ENCODE data around the gene MGRN1.

The MGRN1 gene

DNA sequence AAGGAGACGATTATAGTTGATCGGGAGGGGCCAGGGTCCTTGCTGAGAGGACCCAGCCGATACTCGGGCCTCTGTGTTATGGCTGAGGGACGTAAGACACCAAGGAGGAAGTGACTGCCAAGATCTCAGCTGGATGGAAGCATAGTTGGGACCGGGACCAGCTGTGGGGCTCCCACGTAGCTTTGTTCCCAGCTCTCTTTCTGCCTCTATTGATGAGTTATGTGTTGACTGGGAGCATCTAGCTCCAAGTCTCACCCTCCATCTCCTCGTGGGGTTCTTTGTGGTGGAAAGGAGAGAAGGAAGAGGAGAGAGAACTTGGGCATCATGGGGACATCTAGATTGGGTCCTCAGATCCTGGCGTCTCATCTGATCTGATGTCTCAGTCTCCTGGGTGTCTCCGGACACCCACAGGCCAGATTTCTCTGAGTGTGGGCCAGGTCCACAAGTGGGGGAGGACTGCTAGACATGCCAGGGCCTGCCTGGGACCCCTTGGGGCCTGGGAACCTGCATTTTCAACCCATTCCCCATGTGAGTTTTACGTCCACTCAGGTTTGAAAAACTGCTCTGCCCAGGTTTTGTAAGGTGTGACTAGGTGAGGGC is 1.0 kb downstream of the MGRN1 start:
- no peak for DNase-seq

DNA sequence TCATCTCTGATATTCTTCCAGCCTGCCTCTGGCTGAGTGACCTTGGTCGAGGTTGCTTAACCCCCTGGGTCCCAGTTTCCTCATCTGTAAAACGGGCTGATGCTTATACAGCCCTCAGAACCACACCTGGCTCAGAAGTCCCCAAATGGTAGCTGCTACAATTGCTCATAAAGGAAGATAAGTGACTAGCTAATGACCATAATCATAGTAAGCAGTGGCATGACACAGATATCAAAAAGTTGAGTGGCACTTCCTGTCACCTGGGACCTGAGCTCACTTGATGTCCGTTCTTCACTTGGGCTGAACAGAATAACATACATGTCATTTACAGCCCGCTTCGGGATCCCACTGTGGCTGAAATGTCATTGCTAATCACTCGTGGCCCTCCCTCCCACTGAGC is 1.8 kb downstream of the MGRN1 start:
- no peak for DNase-seq

DNA sequence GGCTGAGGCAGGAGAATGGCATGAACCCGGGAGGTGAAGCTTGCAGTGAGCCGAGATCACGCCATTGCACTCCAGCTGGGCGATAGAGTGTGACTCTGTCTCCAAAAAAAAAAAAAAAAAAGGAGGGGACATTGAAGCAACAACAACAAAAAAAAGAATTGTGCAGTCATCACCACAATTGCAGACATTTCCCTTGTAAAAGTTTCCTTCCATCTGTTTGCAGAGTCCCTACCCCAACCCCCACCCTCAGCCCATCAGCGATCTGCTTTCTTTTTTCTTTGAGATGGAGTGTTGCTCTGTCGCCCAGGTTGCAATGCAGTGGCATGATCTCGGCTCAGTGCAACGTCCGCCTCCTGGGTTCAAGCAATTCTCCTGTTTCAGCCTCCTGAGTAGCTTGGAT is 3.7 kb downstream of the MGRN1 start:
- DNase-seq, result no peak

DNA sequence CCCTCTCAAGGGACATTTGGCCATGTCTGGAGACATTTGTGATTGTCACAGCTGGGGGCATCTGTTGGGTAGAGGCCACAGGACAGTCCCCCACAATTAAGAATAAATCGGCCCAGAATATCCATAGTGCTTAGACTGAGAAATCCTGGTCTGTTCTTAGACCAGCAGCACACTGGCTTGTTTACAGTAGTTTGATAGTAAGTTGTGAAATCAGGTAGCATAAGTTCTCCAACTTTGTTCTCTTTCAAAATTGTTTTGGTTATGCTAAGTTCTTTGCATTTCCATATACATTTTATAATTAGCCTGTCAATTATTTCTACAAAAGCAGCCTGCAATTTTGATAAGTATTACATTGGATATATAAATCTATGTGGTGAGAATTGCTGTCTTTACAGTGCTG is 6.8 kb downstream of the MGRN1 start:
- no peak for DNase-seq

DNA sequence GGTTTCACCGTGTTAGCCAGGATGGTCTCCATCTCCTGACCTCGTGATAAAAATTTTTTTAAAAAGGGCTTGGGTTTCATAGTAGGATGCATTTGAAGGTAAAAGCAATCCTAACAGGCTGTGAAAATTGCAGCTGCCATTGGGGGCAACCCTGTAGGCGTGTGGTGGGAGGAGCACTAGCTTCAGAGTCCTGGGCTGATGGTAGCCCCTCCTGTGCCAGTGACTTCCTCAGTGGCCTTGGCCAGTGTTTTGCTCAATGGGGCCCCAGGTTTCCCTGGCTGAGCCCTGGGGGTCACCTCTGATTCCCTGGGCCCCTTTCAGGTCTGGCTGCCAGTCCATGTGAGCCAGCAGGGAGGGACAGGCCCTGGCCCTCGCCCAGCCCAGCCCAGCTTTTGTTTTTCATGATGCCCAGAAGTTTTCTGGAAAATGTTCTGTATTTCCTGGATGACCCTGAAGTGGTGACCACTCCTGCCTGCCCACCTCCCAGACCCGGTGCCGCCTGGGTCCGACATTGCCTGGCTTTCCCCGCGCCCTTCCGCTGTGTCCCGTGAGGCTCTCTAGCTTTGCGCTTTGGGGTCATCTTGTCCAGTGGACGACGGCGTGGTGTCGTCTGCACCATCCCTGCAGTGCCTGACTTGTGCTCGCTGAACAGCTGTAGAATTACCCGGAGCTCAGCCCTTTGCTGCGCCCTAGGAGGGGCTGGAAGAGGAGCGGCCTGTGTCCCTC is 9.4 kb downstream of the MGRN1 start:
- no peak for DNase-seq

DNA sequence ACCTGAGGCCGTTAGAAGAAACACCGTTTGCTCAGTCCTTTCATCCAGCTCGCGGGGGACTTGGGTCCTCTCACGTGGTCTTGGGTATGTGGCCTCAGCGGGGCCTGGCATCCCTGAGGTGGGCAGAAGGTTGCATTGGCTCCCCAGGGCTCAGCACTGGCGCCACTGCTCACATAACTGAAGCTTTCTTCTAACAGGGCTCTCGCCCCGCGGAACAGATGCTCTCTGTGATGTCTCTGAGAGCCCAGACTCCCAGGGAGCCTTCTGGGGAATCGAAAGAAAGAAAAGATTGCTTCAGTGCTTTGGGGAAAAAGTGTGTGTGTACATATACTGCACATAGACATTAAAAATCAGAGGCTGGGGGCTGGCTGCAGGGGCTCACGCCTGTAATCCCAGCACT is 10.1 kb downstream of the MGRN1 start:
- DNase-seq, result no peak

DNA sequence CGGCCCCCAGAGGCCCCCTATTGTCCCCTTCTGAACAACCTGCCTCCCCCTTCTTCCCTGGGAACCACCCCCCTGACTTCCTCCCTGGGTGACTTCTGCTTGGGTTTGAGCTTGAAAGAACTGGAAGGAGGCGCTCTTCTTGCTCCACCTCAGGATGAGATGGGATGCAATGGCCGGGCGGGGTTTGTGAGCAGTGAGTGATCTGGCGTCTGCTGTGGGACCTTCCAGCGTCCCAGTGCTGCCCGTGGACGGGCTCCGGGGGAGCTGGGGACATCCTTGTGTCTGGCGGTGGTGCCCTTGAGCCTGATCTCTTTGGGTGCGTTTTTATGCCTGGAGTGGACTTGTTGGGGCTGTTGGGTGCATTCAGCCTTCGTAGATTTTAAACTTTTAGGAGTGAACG is 11.6 kb downstream of the MGRN1 start:
- DNase-seq, result no peak

DNA sequence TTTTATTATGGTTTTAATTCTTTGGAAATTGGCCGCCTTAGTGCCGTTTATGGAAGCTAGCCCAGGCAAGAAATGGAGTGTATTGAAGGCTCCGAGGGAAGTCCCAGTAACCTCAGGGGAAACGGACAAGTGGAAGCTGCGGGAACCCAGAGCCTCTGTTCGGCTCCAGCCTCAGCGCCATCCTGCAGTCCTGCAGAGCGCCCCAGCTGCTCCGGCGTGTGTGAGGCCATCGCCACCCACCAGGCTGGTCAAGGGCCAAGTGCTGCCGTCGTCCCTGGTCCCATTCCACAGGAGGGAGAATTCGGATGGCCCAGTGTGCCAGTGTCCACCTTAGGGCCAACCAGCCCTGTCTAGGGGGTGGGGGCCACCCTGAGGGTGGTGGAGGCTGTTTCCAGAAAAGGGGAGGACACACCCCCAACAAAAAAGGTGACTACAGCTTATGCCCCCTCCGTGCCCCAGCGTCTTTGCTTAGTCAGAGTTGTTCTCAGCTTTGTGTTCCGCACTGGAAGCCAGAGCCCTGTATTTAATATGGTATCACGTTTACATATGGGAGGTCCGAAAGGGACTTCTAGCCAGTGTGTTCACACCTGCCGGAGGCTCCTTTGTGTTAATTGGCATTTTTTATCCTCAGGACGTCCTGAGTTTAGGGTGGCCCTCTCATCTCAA is 13.0 kb downstream of the MGRN1 start:
- no peak for DNase-seq

DNA sequence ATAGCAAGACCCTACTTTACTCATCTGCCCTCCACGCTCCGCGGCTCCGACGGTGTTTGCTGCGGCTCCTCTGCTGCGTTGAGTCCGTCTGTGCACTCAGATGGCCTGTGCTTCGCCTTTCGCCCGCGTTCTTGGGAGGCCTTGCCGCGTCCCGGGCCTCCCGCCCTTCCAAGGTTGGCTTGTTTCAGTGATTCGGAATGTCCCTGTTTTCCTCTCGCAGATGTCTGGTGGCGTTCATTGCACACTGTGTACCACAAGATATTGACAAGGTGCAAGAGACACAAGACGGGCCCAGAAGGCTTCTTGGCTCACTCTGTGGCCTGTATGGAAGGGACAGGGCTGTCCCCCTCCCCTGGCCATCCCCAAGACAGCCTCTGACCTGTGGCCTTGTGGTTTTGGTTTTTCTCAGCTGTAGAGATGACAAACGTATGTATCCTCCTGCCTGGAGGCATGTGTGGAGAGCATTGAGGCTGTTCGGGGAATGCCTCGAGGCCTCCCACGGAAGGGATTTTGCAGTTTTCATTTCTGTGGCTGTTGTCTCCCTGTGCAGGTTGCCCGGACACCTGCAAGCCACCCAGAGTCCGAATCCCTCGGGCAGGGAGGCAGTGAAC is 15.4 kb downstream of the MGRN1 start:
- DNase-seq, result no peak

DNA sequence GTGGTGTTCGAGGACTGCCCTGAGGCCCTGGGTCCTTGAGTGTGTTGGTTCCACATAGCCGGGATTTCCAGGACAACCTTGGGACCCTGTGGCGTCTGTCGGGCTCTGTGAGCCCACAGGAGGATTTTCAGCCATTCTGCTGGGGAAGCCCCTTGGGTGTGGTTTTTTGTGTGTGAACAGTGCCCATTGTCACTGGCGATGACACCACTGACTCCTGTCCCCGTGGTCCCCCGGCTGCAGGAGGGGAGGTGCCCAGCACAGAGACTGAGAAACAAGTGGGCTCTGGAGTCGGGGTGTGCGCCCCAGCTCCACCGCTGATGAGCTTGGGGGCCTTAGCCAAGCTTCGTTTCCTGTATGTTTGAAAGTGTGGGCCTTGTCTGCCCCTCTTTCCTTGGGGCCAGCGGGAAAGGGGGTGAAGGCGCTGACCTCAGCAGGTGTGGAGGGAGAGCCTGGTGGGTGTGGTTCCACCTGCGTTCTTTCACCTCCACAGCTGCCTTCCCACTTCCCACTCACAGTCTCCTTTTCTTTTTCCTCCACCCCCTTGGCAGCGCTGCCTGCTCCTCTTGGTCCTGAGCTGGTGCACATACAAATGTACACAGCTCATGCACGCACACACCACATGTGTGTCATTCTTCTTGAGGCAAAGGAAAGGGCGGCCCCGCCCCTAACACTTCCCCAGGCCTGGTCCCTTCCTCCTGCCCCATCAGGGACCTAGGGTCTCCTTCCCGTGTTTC is 16.1 kb downstream of the MGRN1 start:
- DNase-seq, result no peak

DNA sequence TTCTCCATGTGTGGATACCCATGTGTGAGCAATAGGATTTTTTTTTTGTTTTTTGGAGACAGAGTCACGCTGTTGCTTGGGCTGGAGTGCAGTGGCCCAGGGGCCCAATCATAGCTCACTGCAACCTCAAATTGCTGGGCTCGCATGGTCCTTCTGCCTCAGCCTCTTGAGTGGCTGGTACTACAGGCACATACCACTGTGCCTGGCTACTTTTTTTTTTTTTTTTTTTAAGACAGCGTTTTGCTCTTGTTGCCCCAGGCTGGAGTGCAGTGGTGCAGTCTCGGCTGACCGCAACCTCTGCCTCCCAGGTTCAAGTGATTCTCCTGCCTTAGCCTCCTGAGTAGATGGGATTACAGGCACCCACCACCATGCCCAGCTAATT is 16.7 kb downstream of the MGRN1 start:
- no peak for DNase-seq

DNA sequence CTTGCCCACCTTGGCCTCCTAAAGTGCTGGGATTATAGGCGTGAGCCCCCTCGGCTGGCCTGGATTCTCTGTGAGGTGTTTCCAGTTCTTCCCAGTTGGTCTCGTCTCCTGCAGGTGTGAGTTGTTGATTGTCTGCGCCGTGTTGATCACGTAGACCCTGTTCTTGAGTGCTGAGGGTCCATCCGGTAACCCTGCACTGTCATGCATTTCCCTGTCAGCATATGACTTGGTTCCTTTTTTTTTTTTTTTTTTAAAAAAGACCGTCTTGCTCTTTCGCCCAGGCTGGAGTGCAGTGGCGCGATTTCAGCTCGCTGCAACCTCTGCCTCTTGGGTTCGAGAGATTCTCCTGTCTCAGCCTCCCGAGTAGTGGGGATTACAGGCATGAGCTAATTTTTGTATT is 17.3 kb downstream of the MGRN1 start:
- DNase-seq, result no peak

DNA sequence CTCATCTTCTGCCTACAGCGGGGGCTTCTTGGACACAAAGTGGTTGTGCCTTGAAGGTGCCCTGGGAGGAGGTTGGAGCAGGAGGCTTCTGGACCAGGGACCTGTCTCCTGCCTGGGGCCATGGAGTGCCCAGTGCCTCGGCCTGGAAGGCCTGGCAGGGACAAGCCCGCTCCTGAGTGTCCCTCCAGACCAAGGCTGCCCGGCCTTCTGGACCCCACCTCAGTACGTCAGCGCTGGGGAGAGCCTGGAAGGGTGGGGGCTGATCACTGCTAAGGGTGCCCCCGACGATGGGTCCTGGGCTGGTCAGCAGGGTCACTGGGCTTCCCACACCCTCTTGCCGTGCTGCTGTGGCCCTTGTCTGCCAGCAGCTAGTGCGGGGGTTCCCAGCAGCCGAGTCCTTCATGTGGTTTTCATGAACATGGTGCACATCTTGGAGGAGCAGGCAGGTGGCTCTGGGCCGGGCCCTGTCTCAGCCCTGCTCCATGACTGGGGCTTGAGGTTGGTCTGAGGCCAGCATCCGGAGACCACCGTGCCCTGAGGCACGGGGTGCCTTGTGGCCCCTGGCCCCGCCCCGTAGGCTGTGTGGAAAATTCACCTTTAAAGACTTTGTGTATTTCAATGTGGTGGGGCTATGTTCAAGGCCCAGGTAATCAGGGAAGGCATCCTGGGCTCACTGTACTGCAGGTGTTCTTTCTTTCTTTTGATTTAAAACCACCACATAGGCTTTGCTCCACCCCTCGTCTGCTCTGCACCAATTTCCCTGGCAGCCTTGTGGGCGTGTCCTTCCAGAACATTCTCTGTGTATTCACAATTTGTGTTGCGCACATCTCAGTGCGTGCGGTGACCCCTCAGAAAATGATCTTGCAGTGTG is 22.4 kb downstream of the MGRN1 start:
- DNase-seq, result no peak

DNA sequence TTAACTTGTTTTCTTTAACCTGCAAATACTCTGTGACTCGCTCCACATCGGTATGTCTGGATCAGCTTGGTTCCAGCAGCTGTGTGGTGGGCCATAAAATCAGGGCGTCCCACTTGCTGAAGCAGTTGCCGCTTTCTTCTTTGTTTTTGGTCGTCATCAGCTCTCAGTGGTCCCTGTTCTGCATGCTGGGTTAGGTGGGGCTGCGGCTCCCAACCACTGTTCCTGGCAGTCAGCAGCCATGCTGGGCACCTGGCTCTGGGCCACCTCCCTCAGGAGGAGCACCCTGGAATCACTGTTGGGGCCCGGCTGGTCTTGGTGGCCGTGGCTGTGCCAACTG is 23.0 kb downstream of the MGRN1 start:
- peak in 1 of 5 experiments; percentile 24 for DNase-seq

DNA sequence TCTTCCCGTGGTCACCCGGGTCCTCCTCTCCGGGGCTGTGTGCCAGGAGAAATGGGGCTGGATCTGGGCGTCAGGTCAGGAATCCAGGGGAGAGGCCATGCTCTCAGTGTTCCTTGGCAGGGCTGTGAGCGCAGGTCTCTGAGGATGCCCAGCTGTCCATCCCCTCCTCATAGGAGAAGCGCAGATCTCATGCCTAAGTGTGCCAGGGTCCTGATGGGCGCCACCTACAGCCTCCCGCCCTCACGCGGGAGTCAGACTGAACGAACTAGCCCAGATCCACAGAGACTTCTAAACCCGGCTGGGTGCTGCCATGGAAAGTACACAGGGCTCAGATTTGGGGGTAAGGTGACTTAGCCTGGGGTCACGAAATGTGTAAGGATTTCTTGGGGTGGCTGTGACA is 24.3 kb downstream of the MGRN1 start:
- DNase-seq, result peak in 1 of 5 experiments; percentile 52

DNA sequence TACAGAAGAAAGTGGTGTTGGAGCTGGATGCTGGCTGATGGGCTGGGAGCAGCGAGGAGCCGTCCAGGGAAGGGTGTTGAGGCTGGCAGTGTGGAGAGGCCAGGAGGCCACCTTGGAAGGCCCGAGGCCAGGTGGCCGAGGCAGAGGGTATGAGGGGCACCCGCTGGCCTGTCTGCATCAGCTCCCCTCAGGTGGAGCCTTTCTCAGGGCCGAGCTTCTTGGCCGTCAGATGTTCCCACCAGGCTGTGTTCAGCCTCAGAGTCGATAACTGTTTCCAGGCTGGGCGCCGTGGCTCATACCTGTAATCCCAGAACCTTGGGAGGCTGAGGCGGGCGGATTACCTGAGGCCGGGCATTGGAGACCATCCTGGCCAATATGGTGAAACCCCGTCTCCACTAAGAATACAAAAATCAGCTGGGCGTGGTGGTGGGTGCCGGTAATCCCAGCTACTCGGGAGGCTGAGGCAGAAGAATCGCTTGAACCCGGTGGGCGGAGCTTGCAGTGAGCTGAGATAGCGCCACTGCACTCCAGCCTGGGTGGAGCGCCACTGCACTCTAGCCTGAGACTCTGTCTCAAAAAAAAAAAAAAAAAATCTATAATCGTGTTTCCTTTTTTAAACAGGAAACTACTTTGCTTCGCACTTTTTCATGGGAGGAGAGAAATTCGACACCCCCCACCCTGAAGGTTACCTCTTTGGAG is 25.3 kb downstream of the MGRN1 start:
- DNase-seq, result peak in 1 of 5 experiments; percentile 34

DNA sequence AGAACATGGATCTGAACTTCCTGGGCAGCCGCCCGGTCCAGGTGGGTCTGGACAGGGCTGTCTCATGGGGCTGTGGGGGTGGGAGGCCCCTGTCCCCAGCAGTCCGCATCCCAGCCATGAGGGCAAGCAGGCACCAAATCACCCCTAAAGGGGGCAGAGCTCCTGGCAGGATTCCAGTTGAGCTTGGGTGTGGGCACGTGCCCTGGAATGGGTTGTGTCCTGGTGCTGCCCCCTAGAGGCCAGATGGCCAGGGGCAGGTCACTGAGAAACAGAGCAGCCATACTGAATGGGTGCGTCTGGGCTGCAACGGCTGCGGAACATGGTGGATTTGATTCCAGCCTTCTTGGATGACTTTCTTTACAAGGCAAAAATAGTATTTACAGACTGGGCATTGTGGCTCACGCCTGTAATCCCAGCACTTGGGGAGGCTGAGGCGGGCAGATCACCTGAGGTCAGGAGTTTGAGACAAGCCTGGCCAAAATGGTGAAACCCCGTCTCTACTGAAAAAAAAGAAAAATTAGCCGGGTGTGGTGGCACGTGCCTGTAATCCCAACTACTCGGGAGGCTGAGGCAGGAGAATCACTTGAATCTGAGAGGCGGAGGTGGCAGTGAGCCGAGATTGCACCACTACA is 25.9 kb downstream of the MGRN1 start:
- DNase-seq, result peak; percentile 48 to 78 (median 67)

DNA sequence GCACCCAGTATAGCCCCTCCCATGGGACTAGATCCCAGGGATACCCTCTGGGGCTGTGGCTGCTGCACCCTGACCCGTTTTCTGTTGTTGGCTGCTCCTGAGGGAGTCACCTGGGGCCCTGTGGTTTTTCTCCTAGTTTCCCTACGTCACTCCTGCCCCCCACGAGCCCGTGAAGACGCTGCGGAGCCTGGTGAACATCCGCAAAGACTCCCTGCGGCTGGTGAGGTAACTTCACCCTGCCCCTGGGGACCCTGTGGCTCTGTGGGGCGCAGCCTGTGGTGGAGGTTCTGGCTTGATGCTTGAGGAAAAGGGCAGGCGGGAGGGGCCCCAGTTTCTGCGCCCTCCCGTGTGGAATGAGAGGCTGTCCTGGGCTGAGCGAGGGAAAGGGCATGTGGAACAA is 27.2 kb downstream of the MGRN1 start:
- DNase-seq, result no peak

DNA sequence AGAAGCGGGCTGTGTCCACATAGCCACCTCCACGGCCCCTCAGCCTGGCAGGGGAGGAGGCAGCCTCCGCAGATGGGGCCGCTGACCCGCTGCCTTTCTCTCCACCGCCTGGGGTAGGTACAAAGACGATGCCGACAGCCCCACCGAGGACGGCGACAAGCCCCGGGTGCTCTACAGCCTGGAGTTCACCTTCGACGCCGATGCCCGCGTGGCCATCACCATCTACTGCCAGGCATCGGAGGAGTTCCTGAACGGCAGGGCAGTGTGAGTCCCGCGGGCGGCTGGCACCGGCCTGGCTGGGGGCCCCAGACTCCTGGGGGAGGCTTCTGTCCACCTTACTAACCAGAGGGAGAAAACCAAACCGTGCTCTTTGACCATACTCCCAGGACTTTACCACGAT is 27.9 kb downstream of the MGRN1 start:
- no peak for DNase-seq

DNA sequence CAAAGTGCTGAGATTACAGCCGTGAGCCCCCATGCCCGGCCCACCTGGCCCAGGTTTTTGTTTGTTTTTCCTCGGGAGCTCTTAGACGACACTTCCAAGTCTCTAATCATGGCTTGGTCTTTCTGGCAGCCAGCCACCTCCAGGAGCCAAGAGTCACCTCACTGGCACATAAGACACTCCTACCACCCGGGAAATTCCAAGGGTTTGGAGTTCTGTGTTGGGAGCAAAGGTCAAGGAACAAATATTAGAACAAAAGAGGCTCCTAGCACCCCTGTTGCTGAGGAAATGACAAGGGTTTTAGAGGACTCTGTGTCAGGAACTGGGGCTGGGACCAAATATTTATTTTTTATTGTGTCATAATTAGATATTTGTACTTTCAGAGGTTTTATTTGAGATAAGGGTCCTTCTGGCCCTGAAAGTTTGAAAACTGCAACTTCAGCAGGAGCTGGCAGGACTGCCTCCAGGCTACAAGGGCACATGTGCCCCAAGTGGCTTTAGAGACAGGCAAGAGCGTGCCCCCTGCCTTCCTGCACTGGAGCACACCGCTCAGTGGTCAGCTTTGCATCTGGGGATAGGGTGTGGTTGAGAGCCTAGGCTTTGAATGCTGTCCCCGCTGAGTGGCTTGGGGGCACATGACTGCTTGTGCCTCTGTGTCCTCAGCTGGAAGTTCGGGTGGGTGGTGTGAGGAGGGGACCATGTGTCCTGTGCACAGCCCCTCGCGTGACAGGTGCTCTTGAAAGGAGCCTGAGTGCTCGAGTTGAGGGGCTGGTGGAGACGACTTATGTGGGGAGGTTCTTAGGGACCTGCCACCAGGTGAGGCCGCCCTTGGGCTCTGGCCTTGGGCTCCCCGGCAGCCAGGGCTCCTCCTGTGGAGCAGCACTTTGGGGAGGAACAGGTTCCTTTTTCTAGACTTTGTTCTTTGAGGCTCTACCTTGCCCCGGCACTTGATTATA is 29.7 kb downstream of the MGRN1 start:
- DNase-seq, result no peak

All from T-helper 2 cell (primary cell).